NCI-H1436 (cell line): ENCODE results near the gene CREM.

Source experiments
- DNase-seq: peaks from one replicate; lab custom pipeline; 2025; lab: John Stamatoyannopoulos, UW

Gene CREM

GRCh38 chr10:35219891-35220890, 93.5 kb downstream of the CREM start:
- DNase-seq: no peak

GRCh38 chr10:35223016-35223415, 96.4 kb downstream of the CREM start:
- DNase-seq: no peak

GRCh38 chr10:35224045-35224740, 97.5 kb downstream of the CREM start:
- DNase-seq: no peak

GRCh38 chr10:35225204-35225603, 98.6 kb downstream of the CREM start:
- no peak for DNase-seq

- DNase-seq: no peak
Measured at GRCh38 chr10:35226507-35226906, 99.9 kb downstream of the CREM start.

- DNase-seq: no peak
Measured at GRCh38 chr10:35228058-35228457, 101.4 kb downstream of the CREM start.

GRCh38 chr10:35231646-35232045, 105.0 kb downstream of the CREM start:
- DNase-seq: no peak

GRCh38 chr10:35232527-35232926, 105.9 kb downstream of the CREM start:
- DNase-seq: no peak

GRCh38 chr10:35234073-35234472, 107.4 kb downstream of the CREM start:
- no peak for DNase-seq

GRCh38 chr10:35236739-35237138, 110.1 kb downstream of the CREM start:
- DNase-seq: no peak

GRCh38 chr10:35237766-35238512, 111.3 kb downstream of the CREM start:
- no peak for DNase-seq

GRCh38 chr10:35244549-35244948, 117.9 kb downstream of the CREM start:
- DNase-seq: no peak

- DNase-seq: no peak
Measured at GRCh38 chr10:35246770-35247343, 120.2 kb downstream of the CREM start.

- no peak for DNase-seq
Measured at GRCh38 chr10:35251373-35252100, 124.9 kb downstream of the CREM start.

- DNase-seq: no peak
Measured at GRCh38 chr10:35257057-35257983, 130.7 kb downstream of the CREM start.

GRCh38 chr10:35259769-35260397, 133.2 kb downstream of the CREM start:
- DNase-seq: no peak

- no peak for DNase-seq
Measured at GRCh38 chr10:35262436-35262835, 135.8 kb downstream of the CREM start.
